KMS-11 (cell line): ENCODE data around the gene IL1RAPL2.

Source experiments
- H2AFZ ChIP-seq: fragments of 200-600 bp; sonication (generic); 2 replicates; pipeline ENCODE4 v1.6.1; 2016; ENCODE audit warnings: antibody characterized with exemption, mixed run types, low read depth
- H3K27ac ChIP-seq: fragments of 200-600 bp; sonication (generic); 2 replicates; pipeline ENCODE4 v1.6.1; 2016; ENCODE audit warnings: mild to moderate bottlenecking, mixed run types
- H3K27me3 ChIP-seq: fragments of 200-600 bp; sonication (generic); 2 replicates; pipeline ENCODE4 v1.6.1; 2017; ENCODE audit warnings: mild to moderate bottlenecking, low read depth, mixed run types, moderate library complexity; ENCODE audit not compliant: insufficient read depth
- H3K36me3 ChIP-seq: fragments of 200-600 bp; sonication (generic); 2 replicates; pipeline ENCODE4 v1.6.1; 2017; ENCODE audit warnings: mild to moderate bottlenecking, mixed run types; ENCODE audit not compliant: insufficient read depth
- H3K4me1 ChIP-seq: fragments of 200-600 bp; sonication (generic); 2 replicates; pipeline ENCODE4 v1.6.1; 2016; ENCODE audit warnings: mild to moderate bottlenecking, low read depth, mixed run types; ENCODE audit not compliant: poor library complexity, severe bottlenecking
- H3K4me2 ChIP-seq: fragments of 200-600 bp; sonication (generic); 2 replicates; pipeline ENCODE4 v1.7.0; 2016; ENCODE audit warnings: mild to moderate bottlenecking, mixed run types
- H3K4me3 ChIP-seq: fragments of 200-600 bp; sonication (generic); IDR thresholded peaks from 2 replicates; pipeline ENCODE4 v1.6.1; 2017; ENCODE audit warnings: low read depth, low read length, mixed read lengths; ENCODE audit not compliant: insufficient read depth
- H3K79me2 ChIP-seq: fragments of 200-600 bp; sonication (generic); 2 replicates; pipeline ENCODE4 v1.6.1; 2016; ENCODE audit warnings: low read depth, mixed run types; ENCODE audit not compliant: insufficient read depth
- H3K9ac ChIP-seq: fragments of 200-600 bp; sonication (generic); 2 replicates; pipeline ENCODE4 v1.6.1; 2016; ENCODE audit warnings: mild to moderate bottlenecking, mixed run types
- H4K20me1 ChIP-seq: fragments of 200-600 bp; sonication (generic); 2 replicates; pipeline ENCODE4 v1.6.1; 2016; ENCODE audit warnings: mild to moderate bottlenecking, mixed run types; ENCODE audit not compliant: insufficient read depth
- CTCF ChIP-seq: fragments of 200-600 bp; sonication (generic); conservative IDR thresholded peaks from 2 replicates; pipeline ENCODE4 v1.6.1; 2017; ENCODE audit warnings: low read depth, mild to moderate bottlenecking, antibody characterized with exemption, low read length, moderate library complexity, mixed read lengths

The IL1RAPL2 gene

GRCh38 chrX:104647084-104647483, 81.1 kb downstream of the IL1RAPL2 start:
- H3K27ac ChIP-seq = no peak overlapping the region
- no peaks in the 10 kb centered on the region for H3K36me3 ChIP-seq
- no peak overlapping the region for H2AFZ ChIP-seq
- TF ChIP-seq CTCF = no peak
- no peak overlapping the region for H3K9ac ChIP-seq
- no peaks in the 10 kb centered on the region for H3K27me3 ChIP-seq
- H3K4me2 ChIP-seq = no peak overlapping the region
- no peak overlapping the region for H3K4me3 ChIP-seq
- H3K4me1 ChIP-seq = peaks cover 5% of the 10 kb centered on the region
- H4K20me1 ChIP-seq = no peaks in the 10 kb centered on the region
- H3K79me2 ChIP-seq = no peaks in the 10 kb centered on the region

GRCh38 chrX:104659005-104659744, 93.2 kb downstream of the IL1RAPL2 start:
- TF ChIP-seq CTCF = no peak
- peaks cover 42% of the 10 kb centered on the region for H3K4me1 ChIP-seq

GRCh38 chrX:104660092-104660491, 94.1 kb downstream of the IL1RAPL2 start:
- Histone ChIP-seq H3K27me3 (no peaks in the 10 kb centered on the region), H3K79me2 (no peaks in the 10 kb centered on the region), H3K36me3 (no peaks in the 10 kb centered on the region), H3K4me3 (no peak overlapping the region), H3K4me1 (peaks cover 42% of the 10 kb centered on the region), H4K20me1 (no peaks in the 10 kb centered on the region), H2AFZ (no peak overlapping the region), H3K27ac (no peak overlapping the region), H3K9ac (no peak overlapping the region), H3K4me2 (peak overlapping the region; percentile 82; the same call in 1 of the 2 replicates)
- no peak for TF ChIP-seq CTCF

More at GRCh38 chrX:104659005-104659744, 93.2 kb downstream of the IL1RAPL2 start:
- H3K36me3 ChIP-seq = no peaks in the 10 kb centered on the region
- no peak overlapping the region for H3K4me3 ChIP-seq
- no peak overlapping the region for H3K9ac ChIP-seq
- H2AFZ ChIP-seq = 0 out of 2 replicates have a peak overlapping the region, but pooled peaks have one; percentile 14
- H4K20me1 ChIP-seq = no peaks in the 10 kb centered on the region
- H3K27me3 ChIP-seq = no peaks in the 10 kb centered on the region
- H3K4me2 ChIP-seq = peak overlapping the region; percentile 82
- peak overlapping the region; percentile 46 for H3K27ac ChIP-seq
- H3K79me2 ChIP-seq = no peaks in the 10 kb centered on the region

- Histone ChIP-seq H3K9ac (no peak overlapping the region), H3K4me1 (peaks cover 41% of the 10 kb centered on the region), H3K79me2 (no peaks in the 10 kb centered on the region), H3K27me3 (no peaks in the 10 kb centered on the region), H3K36me3 (no peaks in the 10 kb centered on the region), H2AFZ (no peak overlapping the region), H3K4me2 (no peak overlapping the region), H4K20me1 (no peaks in the 10 kb centered on the region), H3K4me3 (no peak overlapping the region), H3K27ac (no peak overlapping the region)
- no peak for TF ChIP-seq CTCF
Observed at GRCh38 chrX:104662694-104663093, 96.7 kb downstream of the IL1RAPL2 start.
